ENCODE results near the gene USP6NL. TPM values are rescaled to one million over a fixed set of nuclear protein-coding genes. Genes with fewer than 3 reads are reported as not detected.
A peak's percentile ranks its signal among the peaks of the same experiment; 100 is the strongest.

Gene USP6NL
- polyA plus RNA-seq, 3 donors, result 28.0 to 29.9 (median 28.2) TPM

GRCh38 chr10:11535346-11535959 is 76.0 kb downstream of the USP6NL start:
- DNase-seq (ENCODE audit: extremely low read depth in 1 of 11, low read depth in 9 of 11, low spot score in 4 of 11), result no peak

GRCh38 chr10:11533328-11533781 is 78.1 kb downstream of the USP6NL start:
- DNase-seq (ENCODE audit: extremely low read depth in 1 of 11, low read depth in 9 of 11, low spot score in 4 of 11), result no peak

- no peak for DNase-seq (ENCODE audit: extremely low read depth in 1 of 11, low read depth in 9 of 11, low spot score in 4 of 11)
Observed at GRCh38 chr10:11532306-11532705, 79.1 kb downstream of the USP6NL start.

DNA sequence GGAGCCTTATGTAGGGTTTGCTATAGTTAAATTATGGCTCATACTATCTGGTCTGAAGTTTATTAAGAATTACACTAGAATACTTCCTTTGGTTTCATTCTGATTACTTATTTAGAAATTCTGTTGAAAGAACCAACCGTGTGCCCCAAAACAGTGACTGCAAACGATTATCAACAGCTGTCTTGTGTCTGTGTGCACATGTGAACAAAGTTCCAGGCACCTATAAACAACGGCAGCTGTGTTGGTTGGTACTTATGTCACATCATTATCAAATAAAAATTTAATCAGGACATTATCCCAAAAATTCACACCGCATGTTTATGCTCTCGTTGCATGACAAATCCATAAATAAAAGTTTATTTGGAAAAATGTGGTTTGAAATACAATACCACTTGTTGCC is 80.6 kb downstream of the USP6NL start:
- no peak for DNase-seq (ENCODE audit: extremely low read depth in 1 of 11, low read depth in 9 of 11, low spot score in 4 of 11)

DNA sequence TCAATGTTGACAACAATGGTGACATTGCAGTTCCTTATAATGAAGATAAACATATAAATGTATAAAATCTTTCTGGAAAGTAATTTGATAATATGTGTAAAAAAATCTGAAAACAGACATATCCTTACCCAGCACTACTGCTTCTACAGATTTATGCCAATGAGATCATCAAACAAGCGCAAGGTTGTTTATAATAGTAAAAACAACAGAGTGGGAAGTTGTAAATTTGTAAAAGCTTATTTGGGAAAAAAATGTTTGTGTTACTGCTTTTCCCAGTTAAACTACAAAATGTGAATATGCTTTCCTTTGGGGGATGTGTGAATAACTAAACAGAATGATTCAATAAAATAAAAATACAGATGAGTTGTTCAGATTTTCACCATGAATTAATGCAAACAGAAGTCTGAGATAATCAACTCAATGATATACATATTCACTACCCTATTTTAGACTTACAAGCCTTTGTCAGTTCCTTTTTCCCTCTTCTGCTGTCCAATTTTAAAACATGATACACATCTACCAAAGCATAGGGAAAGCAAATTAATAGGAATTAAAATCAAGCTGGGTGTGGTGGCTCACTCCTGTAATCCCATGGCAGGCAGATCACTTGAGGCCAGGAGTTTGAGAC is 82.1 kb downstream of the USP6NL start:
- no peak for DNase-seq (ENCODE audit: extremely low read depth in 1 of 11, low read depth in 9 of 11, low spot score in 4 of 11)

DNA sequence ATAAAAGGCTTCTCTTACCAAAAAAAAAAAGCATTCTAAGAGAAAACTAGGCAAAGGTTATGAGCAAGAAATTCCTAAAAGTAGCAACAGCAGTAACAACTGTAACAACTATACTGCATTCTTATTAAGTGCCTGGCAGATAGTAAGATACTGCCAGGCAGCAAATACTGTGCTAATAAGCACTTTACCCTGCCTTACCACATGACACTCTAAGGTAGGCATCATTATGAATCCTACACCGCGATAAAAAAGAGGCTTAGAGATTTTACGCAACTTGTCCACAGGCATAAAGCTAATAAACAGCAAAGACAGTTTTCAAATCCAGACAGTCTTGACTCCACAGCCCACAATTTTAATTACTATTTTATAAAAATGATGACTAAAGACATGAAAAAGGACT is 83.2 kb downstream of the USP6NL start:
- DNase-seq (ENCODE audit: extremely low read depth in 1 of 11, low read depth in 9 of 11, low spot score in 4 of 11), result no peak

GRCh38 chr10:11527691-11528255 is 83.7 kb downstream of the USP6NL start:
- DNase-seq (ENCODE audit: extremely low read depth in 1 of 11, low read depth in 9 of 11, low spot score in 4 of 11), result no peak

GRCh38 chr10:11527068-11527467 is 84.4 kb downstream of the USP6NL start:
- DNase-seq (ENCODE audit: extremely low read depth in 1 of 11, low read depth in 9 of 11, low spot score in 4 of 11), result no peak

- no peak for DNase-seq (ENCODE audit: extremely low read depth in 1 of 11, low read depth in 9 of 11, low spot score in 4 of 11)
Observed at GRCh38 chr10:11525503-11525902, 85.9 kb downstream of the USP6NL start.

DNA sequence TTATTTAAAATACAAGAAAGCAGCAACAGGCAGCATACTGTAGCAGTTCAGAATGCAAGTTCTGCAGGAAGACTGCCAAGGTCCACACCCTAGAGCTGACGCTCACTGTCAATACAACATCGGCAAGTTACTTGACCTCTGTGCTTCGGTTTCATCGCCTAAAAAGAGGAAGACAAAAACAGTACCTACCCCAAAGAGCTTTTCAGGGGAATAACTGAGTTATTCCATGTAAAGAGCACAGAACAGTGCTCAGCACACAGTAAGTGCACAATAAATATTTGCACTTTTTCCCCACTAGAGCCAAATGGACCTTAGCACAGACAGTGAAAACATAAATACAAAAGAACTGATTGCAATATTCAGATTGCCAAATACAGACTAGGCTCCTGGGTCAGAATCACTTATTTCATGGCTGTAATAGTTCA is 88.6 kb downstream of the USP6NL start:
- no peak for DNase-seq (ENCODE audit: extremely low read depth in 1 of 11, low read depth in 9 of 11, low spot score in 4 of 11)

DNA sequence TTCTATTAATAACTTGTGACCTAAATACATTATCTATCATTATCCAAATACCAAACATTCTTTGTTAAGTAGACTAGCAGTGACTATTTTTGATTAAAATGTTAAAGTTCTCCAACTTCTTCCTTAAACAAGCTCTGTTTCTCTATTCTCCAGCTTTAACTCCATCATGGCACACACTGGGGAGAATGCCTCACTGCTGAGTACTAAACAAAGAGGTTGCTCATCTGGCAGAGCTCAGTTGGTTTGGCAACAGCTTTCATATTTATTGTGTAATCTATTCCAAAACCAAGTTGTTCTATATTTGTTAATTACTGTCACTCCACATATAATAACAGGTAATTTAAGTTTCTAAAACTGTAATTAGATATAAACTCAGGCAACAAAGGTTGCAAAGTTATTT is 89.6 kb downstream of the USP6NL start:
- DNase-seq (ENCODE audit: extremely low read depth in 1 of 11, low read depth in 9 of 11, low spot score in 4 of 11), result no peak

- no peak for DNase-seq (ENCODE audit: extremely low read depth in 1 of 11, low read depth in 9 of 11, low spot score in 4 of 11)
Observed at GRCh38 chr10:11520892-11521291, 90.6 kb downstream of the USP6NL start.

DNA sequence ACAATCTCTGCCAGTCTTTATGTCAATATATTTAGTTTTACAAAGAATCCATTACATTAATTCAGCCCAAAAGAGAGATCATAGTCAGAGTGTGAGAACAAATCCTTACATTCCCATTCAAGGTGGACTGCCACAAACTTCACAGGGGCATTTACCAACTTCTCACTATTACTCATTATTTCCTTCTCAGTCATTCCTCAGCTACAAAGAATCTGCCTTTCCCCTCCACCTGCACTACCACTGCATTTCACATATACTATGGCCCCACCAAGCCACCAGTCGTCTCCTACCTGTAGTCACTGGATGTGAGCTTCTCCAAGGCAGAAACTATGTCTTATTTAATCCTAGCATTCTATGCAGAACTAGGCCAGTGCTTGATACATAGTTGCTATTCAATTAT is 94.3 kb downstream of the USP6NL start:
- no peak for DNase-seq (ENCODE audit: extremely low read depth in 1 of 11, low read depth in 9 of 11, low spot score in 4 of 11)

DNA sequence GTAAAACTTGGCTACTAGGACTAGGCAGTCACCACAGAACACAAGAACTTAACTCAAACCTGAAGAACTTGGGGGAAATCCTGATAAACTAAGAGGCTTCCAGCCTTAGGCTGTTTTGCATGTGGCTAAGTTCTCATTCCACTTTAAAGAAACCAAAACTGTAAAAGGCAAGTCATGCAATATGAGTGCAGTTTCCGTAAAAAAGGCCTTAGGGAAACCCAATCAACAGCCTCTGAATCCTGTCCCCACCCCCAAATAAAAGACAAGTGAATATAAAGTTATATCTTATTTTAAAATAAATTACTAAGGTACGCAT is 95.1 kb downstream of the USP6NL start:
- DNase-seq (ENCODE audit: extremely low read depth in 1 of 11, low read depth in 9 of 11, low spot score in 4 of 11), result no peak

DNA sequence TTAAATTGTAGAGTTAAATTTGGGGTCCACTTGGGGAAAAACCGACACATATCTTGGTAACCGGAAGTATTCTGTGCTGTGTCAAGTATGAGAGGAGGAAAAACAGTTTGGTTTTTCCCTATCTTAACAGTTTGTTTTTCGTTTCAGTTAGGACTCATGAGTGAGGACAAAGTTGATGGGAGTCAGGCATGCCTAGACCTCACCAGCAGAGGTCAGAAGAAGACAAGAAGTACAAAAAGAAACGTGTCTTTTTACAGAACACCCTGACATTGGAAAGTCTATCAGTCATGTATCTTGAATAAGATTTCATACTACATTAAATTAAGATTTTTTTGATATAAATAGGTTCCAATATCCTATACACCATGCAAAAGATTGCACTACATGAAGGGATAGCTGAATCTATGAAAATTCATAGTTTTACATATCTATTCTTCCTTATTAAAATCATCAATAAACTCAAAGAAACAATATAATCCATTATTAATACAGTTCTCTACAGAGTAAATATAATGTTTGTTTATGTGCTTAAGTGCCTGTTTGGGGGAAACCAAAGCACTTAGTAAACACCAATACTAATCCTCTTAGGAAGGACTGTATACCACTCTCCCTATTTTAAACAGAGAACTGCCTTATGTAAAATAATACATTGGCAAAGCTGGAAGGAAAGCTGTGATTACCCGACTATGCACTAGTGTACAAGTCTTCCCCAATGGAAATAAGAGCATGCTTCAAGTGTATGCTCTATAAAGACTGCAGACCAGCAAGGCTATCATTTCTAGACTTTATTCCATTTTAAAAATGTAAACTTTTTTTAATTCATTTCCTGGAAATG is 95.6 kb downstream of the USP6NL start:
- peak; percentile 29 to 62 (median 41) for DNase-seq (ENCODE audit: extremely low read depth in 1 of 11, low read depth in 9 of 11, low spot score in 4 of 11)

- DNase-seq (ENCODE audit: extremely low read depth in 1 of 11, low read depth in 9 of 11, low spot score in 4 of 11), result no peak
Observed at GRCh38 chr10:11513727-11514126, 97.7 kb downstream of the USP6NL start.

- no peak for DNase-seq (ENCODE audit: extremely low read depth in 1 of 11, low read depth in 9 of 11, low spot score in 4 of 11)
Observed at GRCh38 chr10:11512596-11512995, 98.9 kb downstream of the USP6NL start.

DNA sequence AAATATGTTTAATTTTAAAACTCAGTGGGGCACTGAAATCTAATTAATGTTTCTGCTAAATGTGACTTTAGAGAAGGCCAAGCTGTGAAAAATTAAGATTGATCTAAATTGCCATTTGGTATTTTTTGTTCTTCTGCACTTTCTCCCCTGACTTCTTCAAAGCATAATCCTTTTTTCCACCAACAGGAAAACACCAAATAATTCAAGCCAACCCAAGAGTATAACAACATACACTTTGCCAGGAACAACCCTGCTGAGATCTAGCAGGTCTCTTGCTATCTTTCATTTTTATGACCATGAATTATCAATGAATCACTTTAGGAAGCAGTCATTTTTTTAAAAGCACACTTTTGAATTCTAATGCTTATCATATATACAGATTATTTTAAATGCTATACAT is 100.1 kb downstream of the USP6NL start:
- DNase-seq (ENCODE audit: extremely low read depth in 1 of 11, low read depth in 9 of 11, low spot score in 4 of 11), result no peak

DNA sequence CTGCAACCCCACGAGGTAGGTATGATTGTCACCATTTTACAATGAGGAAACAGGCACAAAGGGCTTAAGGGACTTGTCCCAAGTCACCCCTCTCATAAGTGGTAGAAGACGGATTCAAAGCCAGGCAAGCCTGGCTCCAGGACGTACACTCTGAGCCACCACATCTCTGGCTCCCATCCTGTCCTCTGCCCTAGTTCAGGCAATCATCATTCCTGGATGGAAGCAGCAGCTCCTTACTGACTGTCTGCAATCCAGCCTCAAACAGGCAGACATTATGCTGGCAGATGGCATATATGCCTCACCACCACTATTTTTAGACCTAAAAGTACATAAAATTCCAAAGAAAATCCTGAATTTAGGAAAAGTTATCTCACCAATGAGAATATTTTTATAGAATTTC is 100.7 kb downstream of the USP6NL start:
- DNase-seq (ENCODE audit: extremely low read depth in 1 of 11, low read depth in 9 of 11, low spot score in 4 of 11), result no peak

- no peak for DNase-seq (ENCODE audit: extremely low read depth in 1 of 11, low read depth in 9 of 11, low spot score in 4 of 11)
Observed at GRCh38 chr10:11510281-11510680, 101.2 kb downstream of the USP6NL start.

Measured in renal cortex interstitium (tissue), 11 donors.